GM12892 (cell line): ENCODE results near the gene VAV3.

Source experiments
- POLR2A ChIP-seq: IDR thresholded peaks from 2 replicates; pipeline ENCODE4 v1.6.1; 2011; ENCODE audit warnings: low read depth, low read length, control low read depth
- POLR2AphosphoS5 ChIP-seq: IDR thresholded peaks from 2 replicates; pipeline ENCODE4 v1.6.1; 2011; ENCODE audit warnings: low read depth, low read length, control low read depth

GRCh38 chr1:107677697-107678096, 287.3 kb downstream of the VAV3 start:
- TF ChIP-seq POLR2A (no peak), POLR2AphosphoS5 (no peak)
